Ovary (tissue), 3 donors: ENCODE results near the gene MPP1.

ENCODE experiments used
- CTCF ChIP-seq, 3 donors: fragments of 450-650 bp in 2 of 3; fragments of 200-600 bp in 1 of 3; IDR thresholded peaks; one replicate each; pipeline versions ENCODE4 v1.5.1 to v1.8.0; 2016 to 2022; ENCODE audit warnings: antibody characterized with exemption in 3 of 3, mild to moderate bottlenecking in 1 of 3
- EP300 ChIP-seq: sonication (generic); formaldehyde crosslinking; IDR thresholded peaks from one replicate; pipeline ENCODE4 v1.6.1; 2017; ENCODE audit warnings: antibody characterized with exemption
- donor health status: DM: no; HTN: no; CAD: no.

- TF ChIP-seq EP300 = no peak
- no peak for TF ChIP-seq CTCF (IDR thresholded peaks at IDR 0.05)
Observed at GRCh38 chrX:154791939-154792338, 13.3 kb downstream of the MPP1 start.
